DMS 273 (cell line): ENCODE results near the gene CTNNA3.

Experiments
- DNase-seq: peaks from one replicate; lab custom pipeline; 2025; ENCODE audit not compliant: unreplicated experiment; lab: John Stamatoyannopoulos, UW

CTNNA3 gene

GRCh38 chr10:66910671-66911070 is 785.3 kb downstream of the CTNNA3 start:
- DNase-seq = no peak

DNA sequence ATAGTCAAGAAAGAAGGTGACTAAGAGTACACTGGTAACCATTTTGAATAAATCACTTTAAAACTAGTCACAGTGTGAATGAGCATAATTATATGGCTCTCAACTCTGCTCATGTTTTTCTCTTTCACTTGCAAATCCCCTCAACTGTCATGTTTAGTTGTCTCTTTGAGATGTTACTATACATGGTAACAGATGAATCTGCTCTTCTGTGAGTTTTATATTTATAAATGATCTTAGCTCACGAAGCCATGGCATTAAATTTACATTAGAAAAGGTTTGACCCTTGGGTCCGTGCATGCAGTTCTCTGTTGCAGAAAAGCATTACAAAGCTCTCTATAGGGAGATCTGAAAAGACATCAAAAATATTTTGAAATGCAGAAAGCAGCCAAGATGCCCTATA is 803.1 kb downstream of the CTNNA3 start:
- no peak for DNase-seq

GRCh38 chr10:66888237-66888636 is 807.8 kb downstream of the CTNNA3 start:
- no peak for DNase-seq

DNA sequence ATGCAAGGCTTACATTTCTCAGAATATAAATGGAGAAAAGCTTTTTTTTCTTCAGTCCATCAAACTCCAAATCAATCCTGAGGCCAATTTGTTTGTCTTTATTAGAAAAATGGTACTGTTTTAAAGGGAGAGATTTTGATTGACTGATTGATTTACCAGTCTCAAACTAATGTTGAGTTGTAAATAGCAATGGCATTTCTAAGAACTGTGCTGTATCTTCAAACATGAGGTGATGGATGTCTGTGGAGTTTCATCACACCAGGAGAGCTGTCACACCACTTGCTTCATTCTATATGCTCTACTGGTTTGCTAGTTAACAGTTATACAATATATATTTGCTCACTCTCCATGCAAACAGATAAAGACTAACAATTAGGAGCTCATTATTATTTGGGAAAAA is 809.1 kb downstream of the CTNNA3 start:
- DNase-seq = no peak

- no peak for DNase-seq
These were observed 813.7 kb downstream of the CTNNA3 start for GRCh38 chr10:66882271-66882670.

DNA sequence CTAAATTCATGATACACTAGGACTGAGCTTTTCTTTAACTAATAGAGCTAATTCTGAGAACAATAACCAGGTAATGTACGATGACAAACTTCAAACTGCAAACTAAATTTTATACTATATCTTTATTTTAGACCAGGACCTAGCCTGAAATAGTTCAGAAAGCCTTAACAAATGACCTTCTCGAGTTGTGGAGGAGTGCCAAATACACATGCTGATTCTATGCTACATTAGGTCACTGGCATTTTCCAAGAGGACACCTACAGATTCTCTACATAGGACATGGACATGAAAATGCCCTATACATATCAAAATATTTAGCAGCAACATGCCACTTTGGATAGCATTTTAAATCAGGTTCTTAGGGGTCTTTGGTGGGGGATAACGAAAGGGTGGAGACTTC is 814.2 kb downstream of the CTNNA3 start:
- DNase-seq = no peak

DNA sequence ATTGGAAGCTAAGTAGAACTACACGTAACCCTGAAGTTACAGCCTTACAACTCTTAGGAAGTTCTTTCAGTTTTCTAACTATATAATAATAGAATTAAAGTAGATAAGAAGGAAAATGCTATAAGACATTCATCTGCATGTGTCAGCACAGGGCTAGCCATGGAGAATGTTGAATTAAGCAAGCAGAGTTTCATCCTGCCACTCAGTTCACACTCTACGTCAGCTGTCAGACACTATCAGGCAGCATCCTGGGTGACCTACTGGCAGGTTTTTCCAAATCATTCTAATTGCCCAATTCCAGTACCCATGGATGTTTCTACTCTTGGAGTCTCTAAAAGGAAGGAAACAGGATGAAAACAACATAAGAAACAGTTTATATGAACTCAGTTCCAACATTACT is 815.2 kb downstream of the CTNNA3 start:
- DNase-seq = no peak

DNA sequence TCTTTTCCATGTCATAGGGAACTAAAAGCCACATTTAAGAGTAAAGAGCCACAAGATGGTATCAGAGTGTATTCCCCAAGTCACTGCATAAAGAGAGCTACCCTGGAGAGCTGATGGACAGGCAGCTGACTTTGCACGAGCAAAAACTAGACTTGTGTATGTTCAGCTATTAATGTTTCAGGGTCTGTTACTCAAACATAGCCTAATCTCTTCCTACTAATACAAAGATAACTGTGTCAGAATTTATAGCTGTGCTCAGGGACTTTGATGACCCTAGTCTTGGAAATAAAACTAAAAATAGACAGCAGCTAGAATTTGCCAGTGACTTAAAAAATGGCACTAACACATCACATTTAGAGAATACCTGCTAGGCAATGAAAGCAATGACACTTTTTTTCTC is 815.7 kb downstream of the CTNNA3 start:
- no peak for DNase-seq

DNA sequence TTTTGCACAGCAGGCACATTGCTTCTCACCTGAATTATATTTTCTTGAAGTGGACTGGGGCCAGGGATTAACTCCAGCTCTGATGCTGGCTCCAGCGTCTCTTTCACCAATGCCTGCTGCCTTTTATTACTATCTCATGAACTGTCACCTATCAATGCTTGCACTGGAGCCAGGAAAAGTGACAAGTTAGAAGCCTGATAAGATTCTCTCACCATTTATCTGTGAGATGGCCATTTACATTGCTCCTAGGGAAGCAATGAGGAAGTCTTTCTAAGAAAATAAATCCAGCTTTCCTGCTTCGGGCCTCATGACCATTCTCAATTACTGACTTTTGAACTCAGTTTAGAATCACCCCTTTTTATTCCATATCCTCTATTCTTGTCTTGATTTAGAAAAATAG is 818.6 kb downstream of the CTNNA3 start:
- DNase-seq = no peak

DNA sequence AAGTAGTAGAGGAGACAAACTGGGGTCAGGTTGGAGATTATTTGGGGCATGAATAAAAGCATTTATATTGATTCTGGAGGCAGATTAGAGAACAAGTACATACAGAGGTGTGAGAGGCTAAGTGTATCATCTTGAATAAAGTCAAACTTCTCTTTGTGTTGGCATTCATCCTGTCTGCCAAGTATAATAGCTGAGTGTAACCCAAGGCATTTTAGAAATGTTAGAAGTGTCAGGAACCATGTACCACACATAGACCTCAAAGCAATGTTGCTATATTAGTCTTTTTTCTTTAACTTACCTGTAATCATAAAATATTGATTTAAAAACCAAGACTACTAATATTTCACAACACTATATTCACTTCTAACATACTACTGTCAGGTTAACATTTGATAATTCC is 826.4 kb downstream of the CTNNA3 start:
- no peak for DNase-seq

- DNase-seq = no peak
These were observed 833.2 kb downstream of the CTNNA3 start for GRCh38 chr10:66862687-66863258.

DNA sequence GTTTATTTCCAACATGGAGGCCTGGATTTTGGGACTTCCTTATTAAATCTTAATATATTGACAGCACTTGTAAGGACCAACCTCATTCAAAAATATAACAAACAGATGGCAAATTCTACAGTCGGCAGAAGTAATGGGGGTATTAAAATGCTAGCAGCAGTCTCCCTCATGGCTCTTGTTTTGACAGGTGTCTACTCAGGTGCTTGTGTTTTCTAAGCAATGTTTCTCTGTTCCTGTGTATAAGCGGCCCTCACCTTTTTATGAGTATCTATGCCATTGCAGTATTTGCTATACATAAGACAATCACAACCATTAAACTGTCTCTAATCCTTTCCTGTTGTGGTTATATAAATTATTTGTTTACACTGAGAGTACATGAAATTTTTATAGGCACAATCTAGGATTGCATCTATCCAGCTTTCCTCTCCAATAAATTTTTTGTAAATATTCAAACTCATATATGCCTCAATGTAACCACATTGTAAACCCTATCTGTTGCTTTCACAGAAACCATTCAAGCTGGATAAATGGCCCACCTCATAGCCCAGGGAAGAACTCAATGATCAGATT is 835.5 kb downstream of the CTNNA3 start:
- no peak for DNase-seq

GRCh38 chr10:66852811-66853210 is 843.2 kb downstream of the CTNNA3 start:
- DNase-seq = no peak

- DNase-seq = no peak
These were observed 847.1 kb downstream of the CTNNA3 start for GRCh38 chr10:66848856-66849255.

DNA sequence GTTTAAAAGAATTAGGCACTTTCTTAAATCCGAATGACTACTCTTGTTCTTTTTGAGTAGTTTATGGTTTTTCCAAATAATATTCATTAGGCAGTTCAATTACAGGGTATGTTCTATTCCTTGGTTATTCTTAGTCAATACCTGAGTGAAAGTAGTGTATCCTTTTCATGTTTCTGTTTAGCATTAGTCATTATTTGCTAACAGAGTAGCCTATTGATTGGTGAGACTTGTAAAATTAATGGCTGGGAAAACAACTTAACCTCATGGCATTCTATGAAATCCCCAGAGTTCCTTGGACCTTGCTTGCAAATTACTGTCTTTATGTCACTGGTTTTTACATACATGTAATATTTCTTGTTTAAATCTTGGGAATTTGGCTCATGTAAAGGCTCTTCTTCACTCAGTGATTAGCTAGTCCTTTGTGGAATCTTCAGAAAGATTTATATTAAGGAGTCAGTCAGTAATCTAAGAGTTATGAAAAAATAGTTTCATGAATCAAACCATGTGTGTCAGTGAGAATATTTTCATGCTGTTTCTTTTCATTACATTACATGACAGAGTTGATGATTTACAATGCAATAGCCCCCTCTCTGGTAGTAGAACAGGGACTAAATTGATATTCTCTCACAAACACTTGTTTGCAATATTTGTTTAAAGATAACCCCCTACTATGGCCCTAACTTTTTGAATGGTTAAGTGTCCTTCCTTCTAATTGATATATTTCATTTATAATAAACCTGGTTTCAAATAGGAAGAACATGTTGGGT is 851.6 kb downstream of the CTNNA3 start:
- no peak for DNase-seq

DNA sequence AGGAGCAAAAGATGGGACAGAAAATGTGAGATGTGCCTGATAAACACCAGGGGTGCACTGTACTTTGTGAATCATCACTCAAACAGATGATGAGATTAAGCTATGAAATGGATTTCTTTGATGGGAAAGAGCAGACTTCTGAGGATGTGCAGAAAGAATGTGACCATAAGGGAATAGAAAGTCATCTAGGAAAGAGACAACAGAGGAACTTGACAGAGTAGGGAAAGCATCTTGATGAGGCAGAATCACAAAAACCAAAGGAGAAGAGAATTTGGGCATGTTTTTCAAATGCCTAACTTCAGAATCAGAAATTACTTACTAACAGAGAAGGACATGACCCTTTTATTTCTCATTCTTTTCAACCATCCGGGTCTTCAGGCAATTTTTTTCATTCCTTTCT is 852.6 kb downstream of the CTNNA3 start:
- no peak for DNase-seq

DNA sequence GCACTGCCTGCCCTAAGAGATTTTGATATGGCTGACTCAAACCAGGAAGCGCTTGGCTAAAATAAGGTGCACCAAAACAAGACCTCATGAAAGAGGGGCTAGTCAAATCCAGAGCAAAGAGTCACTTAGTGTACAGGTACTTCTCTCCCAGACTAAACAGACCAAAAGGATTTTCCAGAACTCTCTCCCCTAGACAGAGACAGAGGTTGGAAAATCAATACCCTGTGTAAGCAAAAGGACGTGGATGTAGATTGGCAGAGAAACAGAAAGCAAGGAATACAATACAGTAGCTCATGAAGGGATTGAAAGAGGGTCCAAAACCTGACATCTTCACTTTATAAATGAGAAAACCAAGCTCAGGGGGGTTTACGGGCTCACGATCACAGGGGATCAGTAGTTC is 853.1 kb downstream of the CTNNA3 start:
- no peak for DNase-seq

- DNase-seq = no peak
These were observed 853.6 kb downstream of the CTNNA3 start for GRCh38 chr10:66842371-66842770.

GRCh38 chr10:66838656-66839055 is 857.3 kb downstream of the CTNNA3 start:
- DNase-seq = no peak

DNA sequence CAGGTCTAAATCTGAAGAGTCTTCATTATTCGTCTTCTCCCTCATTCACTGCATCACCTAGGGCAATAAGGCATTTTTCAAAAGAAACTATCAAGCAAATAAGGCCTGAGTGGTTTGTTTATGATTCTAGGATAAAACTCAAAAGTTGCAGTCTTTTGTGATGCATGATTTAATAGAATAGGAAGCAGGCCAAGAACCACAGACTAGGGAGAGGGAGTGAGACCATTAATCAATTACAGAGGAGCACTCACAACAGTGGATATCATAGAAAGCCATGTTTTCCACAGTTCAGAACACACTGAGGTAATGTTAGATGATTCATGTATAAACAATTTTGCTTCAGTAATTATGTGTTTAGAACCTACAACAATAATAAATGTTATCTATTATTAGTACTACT is 858.0 kb downstream of the CTNNA3 start:
- DNase-seq = no peak

GRCh38 chr10:66837335-66837734 is 858.7 kb downstream of the CTNNA3 start:
- no peak for DNase-seq

GRCh38 chr10:66836771-66837170 is 859.2 kb downstream of the CTNNA3 start:
- DNase-seq = no peak

DNA sequence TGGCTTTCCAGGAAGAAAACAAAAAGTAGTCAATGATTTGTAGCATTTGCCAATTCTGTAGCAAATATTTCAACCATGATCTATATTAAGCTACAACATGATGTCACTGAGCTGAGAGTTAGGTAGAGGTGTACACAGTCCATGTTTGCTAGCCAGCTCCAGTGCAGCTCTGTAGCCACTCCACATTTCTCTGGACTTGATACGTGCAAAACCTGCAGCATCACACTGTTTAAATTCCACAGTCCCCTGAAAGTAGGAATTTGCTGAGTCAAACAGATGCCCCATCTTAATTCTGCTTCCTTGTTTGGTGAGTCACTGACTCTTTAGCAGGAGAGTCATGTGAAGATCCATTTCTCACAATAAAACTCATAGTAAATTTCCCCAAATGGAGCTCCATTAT is 859.9 kb downstream of the CTNNA3 start:
- DNase-seq = no peak
